ENCODE results near the gene KCTD17. TPM values are rescaled to one million over a fixed set of nuclear protein-coding genes. Genes with fewer than 3 reads are reported as not detected.

The KCTD17 gene
- total and polyA plus RNA-seq, 2 of the 13 experiments (the other 11 are each of a cell fraction or from before 2014, with no cell fraction given): 5.3 to 11.7 TPM

- TF ChIP-seq ZNF710 (CRISPR knock-in tag; IDR thresholded peaks at IDR 0.05; ENCODE audit: borderline replicate concordance): peak; percentile 30; the same call in 1 of the 2 replicates
- TF ChIP-seq ZNF691 (CRISPR knock-in tag; IDR thresholded peaks at IDR 0.05; ENCODE audit: borderline replicate concordance, low read depth): peak; percentile 13; the same call in 1 of the 2 replicates
- TF ChIP-seq NCOR1 (IDR thresholded peaks at IDR 0.05; ENCODE audit: borderline replicate concordance, low read length): peak; percentile 53; the same call in 1 of the 2 replicates
- no peak for TF ChIP-seq ZNF235 (CRISPR knock-in tag; IDR thresholded peaks at IDR 0.05; ENCODE audit: borderline replicate concordance)
- TF ChIP-seq ZNF451 (CRISPR knock-in tag; IDR thresholded peaks at IDR 0.05): 0 out of 2 replicates have a peak, but pooled peaks have one; percentile 35
- 0 out of 2 replicates have a peak, but pooled peaks have one; percentile 27 for TF ChIP-seq ZMAT3 (CRISPR knock-in tag; conservative IDR thresholded peaks at IDR 0.05)
- no peak for TF ChIP-seq ATF7-NPFF (CRISPR knock-in tag; IDR thresholded peaks at IDR 0.05; ENCODE audit: low read depth)
- TF ChIP-seq ZNF20 (CRISPR knock-in tag; IDR thresholded peaks at IDR 0.05): no peak
- no peak for TF ChIP-seq ZNF281 (CRISPR knock-in tag; IDR thresholded peaks at IDR 0.05; ENCODE audit: borderline replicate concordance)
- peak; percentile 54; the same call in 1 of the 2 replicates for TF ChIP-seq HDAC2 (CRISPR knock-in tag; IDR thresholded peaks at IDR 0.05)
- no peak for TF ChIP-seq SNAI1 (CRISPR knock-in tag; IDR thresholded peaks at IDR 0.05; ENCODE audit: borderline replicate concordance)
- peak; percentile 34; the same call in 1 of the 2 replicates for TF ChIP-seq ZFX (CRISPR knock-in tag; IDR thresholded peaks at IDR 0.05; ENCODE audit: low read depth)
- 0 out of 2 replicates have a peak, but pooled peaks have one; percentile 25 for TF ChIP-seq FOXP4 (CRISPR knock-in tag; IDR thresholded peaks at IDR 0.05)
- no peak for TF ChIP-seq ZNF18 (CRISPR knock-in tag; IDR thresholded peaks at IDR 0.05; ENCODE audit: insufficient replicate concordance)
- 0 out of 2 replicates have a peak, but pooled peaks have one; percentile 11 for TF ChIP-seq MXD1 (CRISPR knock-in tag; IDR thresholded peaks at IDR 0.05)
Observed at GRCh38 chr22:37107816-37108621, 56.5 kb downstream of the KCTD17 start (continued).
